Measurements from ENCODE around the gene PRKCA.
"Not testable (repeated sequence)": the region's sequence is repeated elsewhere in the genome, so short reads cannot be mapped to it uniquely, and the experiment has no call there.

DNA sequence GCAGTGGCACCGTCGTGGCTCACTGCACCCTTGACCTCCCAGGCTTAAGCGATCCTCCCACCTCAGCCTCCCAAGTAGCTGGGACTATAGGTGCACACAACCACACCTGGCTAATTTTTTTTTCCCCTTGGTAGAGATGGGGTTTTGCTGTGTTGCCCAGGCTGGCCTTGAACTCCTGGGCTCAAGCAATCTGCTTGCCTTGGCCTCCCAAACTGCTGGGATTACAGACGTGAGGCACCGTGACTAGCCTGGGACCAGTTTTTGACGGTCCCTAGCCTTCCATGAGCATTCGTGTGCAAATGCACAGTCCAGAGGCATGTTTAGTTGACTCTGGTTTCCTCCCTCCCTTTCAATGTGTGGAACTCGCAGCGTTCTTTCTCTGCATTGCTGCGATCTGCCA is 48.2 kb downstream of the PRKCA start:
- TF ChIP-seq, protein P1, sequence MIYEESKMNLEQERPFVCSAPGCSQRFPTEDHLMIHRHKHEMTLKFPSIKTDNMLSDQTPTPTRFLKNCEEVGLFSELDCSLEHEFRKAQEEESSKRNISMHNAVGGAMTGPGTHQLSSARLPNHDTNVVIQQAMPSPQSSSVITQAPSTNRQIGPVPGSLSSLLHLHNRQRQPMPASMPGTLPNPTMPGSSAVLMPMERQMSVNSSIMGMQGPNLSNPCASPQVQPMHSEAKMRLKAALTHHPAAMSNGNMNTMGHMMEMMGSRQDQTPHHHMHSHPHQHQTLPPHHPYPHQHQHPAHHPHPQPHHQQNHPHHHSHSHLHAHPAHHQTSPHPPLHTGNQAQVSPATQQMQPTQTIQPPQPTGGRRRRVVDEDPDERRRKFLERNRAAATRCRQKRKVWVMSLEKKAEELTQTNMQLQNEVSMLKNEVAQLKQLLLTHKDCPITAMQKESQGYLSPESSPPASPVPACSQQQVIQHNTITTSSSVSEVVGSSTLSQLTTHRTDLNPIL (CRISPR knock-in tag; IDR thresholded peaks at IDR 0.05; ENCODE audit: low read depth) = not testable (repeated sequence)
- TF ChIP-seq, protein P2, sequence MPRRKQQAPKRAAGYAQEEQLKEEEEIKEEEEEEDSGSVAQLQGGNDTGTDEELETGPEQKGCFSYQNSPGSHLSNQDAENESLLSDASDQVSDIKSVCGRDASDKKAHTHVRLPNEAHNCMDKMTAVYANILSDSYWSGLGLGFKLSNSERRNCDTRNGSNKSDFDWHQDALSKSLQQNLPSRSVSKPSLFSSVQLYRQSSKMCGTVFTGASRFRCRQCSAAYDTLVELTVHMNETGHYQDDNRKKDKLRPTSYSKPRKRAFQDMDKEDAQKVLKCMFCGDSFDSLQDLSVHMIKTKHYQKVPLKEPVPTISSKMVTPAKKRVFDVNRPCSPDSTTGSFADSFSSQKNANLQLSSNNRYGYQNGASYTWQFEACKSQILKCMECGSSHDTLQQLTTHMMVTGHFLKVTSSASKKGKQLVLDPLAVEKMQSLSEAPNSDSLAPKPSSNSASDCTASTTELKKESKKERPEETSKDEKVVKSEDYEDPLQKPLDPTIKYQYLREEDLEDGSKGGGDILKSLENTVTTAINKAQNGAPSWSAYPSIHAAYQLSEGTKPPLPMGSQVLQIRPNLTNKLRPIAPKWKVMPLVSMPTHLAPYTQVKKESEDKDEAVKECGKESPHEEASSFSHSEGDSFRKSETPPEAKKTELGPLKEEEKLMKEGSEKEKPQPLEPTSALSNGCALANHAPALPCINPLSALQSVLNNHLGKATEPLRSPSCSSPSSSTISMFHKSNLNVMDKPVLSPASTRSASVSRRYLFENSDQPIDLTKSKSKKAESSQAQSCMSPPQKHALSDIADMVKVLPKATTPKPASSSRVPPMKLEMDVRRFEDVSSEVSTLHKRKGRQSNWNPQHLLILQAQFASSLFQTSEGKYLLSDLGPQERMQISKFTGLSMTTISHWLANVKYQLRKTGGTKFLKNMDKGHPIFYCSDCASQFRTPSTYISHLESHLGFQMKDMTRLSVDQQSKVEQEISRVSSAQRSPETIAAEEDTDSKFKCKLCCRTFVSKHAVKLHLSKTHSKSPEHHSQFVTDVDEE (CRISPR knock-in tag; IDR thresholded peaks at IDR 0.05) = not testable (repeated sequence)
- not testable (repeated sequence) for TF ChIP-seq ISL1, ZNF8, ZC3H10 (CRISPR knock-in tag; IDR thresholded peaks at IDR 0.05)
- TF ChIP-seq, protein P3, sequence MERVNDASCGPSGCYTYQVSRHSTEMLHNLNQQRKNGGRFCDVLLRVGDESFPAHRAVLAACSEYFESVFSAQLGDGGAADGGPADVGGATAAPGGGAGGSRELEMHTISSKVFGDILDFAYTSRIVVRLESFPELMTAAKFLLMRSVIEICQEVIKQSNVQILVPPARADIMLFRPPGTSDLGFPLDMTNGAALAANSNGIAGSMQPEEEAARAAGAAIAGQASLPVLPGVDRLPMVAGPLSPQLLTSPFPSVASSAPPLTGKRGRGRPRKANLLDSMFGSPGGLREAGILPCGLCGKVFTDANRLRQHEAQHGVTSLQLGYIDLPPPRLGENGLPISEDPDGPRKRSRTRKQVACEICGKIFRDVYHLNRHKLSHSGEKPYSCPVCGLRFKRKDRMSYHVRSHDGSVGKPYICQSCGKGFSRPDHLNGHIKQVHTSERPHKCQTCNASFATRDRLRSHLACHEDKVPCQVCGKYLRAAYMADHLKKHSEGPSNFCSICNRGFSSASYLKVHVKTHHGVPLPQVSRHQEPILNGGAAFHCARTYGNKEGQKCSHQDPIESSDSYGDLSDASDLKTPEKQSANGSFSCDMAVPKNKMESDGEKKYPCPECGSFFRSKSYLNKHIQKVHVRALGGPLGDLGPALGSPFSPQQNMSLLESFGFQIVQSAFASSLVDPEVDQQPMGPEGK (CRISPR knock-in tag; IDR thresholded peaks at IDR 0.05; ENCODE audit: borderline replicate concordance) = not testable (repeated sequence)
